Tibial artery (tissue), 4 donors: Measurements from ENCODE around the gene RAB3C.
"Not testable (repeated sequence)": the region's sequence is repeated elsewhere in the genome, so short reads cannot be mapped to it uniquely, and the experiment has no call there.

Source experiments
- DNase-seq, 2 donors: peaks; one replicate each; pipeline ENCODE4 v3.0.0-alpha.2; 2019
- H3K27ac ChIP-seq, 2 donors: fragments of 200-600 bp; sonication (generic) in 1 of 2; 1 replicate in 1 of 2; 2 replicates in 1 of 2; pipeline ENCODE4 v1.5.1; 2018 to 2019; ENCODE audit warnings: mild to moderate bottlenecking in 1 of 2
- H3K27me3 ChIP-seq, 2 donors: fragments of 200-600 bp; sonication (generic) in 1 of 2; one replicate each; pipeline versions ENCODE4 v1.5.1 to v1.6.0; 2016 to 2019
- H3K36me3 ChIP-seq, 3 donors: fragments of 200-600 bp; sonication (generic) in 2 of 3; one replicate each; pipeline ENCODE4 v1.5.1; 2016 to 2019; ENCODE audit warnings: mild to moderate bottlenecking in 2 of 3
- H3K4me1 ChIP-seq, 4 donors: fragments of 200-600 bp; sonication (generic) in 2 of 4; 1 replicate in 3 of 4; 2 replicates in 1 of 4; pipeline ENCODE4 v1.5.1; 2016 to 2019
- H3K4me3 ChIP-seq, 2 donors: fragments of 200-600 bp; sonication (generic) in 1 of 2; 1 replicate in 1 of 2; 2 replicates in 1 of 2; pipeline ENCODE4 v1.5.1; 2018 to 2019; ENCODE audit warnings: mild to moderate bottlenecking in 2 of 2
- H3K9me3 ChIP-seq, 3 donors: fragments of 200-600 bp; sonication (generic) in 1 of 3; one replicate each; pipeline ENCODE4 v1.5.1; 2016 to 2019
- intact Hi-C: fragments of 100-400 bp; cut with DNase I; formaldehyde crosslinking; loops from one replicate; pipeline ENCODE4 v1.15.0; 2023; ENCODE audit warnings: low total_unique reads
- TF ChIP-seq, protein P1 (sequence below), 2 experiments: fragments of 200-600 bp in 1 of 2; fragments of 450-650 bp in 1 of 2; IDR thresholded peaks; one replicate each; pipeline ENCODE4 v1.5.1; 2017 to 2019; ENCODE audit warnings: antibody characterized with exemption in 2 of 2, mild to moderate bottlenecking in 1 of 2, moderate library complexity in 1 of 2

Gene RAB3C

DNA sequence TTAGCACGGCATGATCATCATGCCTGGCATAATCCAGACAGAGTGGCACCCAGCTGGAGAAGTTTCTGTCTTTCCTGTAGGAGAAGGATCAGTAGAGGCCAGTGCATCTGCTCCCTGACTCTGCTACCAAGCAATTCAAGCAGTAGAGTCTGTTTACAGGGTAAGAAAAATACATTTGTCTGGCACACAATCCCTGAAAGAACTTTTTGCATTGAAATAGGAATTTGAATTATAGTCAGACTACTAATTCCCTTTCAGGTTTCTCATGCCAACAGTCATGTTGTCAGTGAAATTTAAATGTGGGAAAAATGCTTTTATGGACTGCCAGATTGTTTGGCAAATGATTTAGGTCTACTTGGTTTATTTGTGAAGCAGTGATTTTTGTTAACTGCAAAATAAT, 125.6 kb downstream of the RAB3C start:
- Histone ChIP-seq H3K27me3 (no peaks in the 10 kb centered on the region), H3K36me3 (no peaks in the 10 kb centered on the region), H3K4me1 (no peaks in the 10 kb centered on the region), H3K27ac (no peak overlapping the region), H3K9me3 (no peaks in the 10 kb centered on the region), H3K4me3 (no peak overlapping the region)
- intact Hi-C loops: no loop called here
- no peak for DNase-seq
- TF ChIP-seq, protein P1, sequence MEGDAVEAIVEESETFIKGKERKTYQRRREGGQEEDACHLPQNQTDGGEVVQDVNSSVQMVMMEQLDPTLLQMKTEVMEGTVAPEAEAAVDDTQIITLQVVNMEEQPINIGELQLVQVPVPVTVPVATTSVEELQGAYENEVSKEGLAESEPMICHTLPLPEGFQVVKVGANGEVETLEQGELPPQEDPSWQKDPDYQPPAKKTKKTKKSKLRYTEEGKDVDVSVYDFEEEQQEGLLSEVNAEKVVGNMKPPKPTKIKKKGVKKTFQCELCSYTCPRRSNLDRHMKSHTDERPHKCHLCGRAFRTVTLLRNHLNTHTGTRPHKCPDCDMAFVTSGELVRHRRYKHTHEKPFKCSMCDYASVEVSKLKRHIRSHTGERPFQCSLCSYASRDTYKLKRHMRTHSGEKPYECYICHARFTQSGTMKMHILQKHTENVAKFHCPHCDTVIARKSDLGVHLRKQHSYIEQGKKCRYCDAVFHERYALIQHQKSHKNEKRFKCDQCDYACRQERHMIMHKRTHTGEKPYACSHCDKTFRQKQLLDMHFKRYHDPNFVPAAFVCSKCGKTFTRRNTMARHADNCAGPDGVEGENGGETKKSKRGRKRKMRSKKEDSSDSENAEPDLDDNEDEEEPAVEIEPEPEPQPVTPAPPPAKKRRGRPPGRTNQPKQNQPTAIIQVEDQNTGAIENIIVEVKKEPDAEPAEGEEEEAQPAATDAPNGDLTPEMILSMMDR (IDR thresholded peaks at IDR 0.05): no peak

DNA sequence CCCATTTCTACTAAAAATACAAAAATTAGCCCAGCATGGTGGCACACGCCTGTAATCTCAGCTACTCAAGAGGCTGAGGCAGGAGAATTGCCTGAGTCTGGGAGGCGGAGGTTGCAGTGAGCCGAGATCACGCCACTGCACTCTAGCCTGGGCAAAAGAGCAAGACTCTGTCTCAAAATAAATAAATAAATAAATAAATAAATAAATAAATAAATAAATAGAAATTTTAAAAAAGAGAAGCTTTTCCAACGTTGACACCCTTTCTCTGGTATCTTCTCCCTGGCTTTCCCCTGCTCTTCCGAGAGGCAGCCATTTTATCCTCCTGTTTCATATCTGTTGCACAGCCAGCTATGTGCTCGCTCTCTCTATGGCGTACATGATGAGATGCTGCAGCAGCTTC, 127.5 kb downstream of the RAB3C start:
- intact Hi-C loops, H3K4me1 ChIP-seq, H3K27ac ChIP-seq, DNase-seq, H3K36me3 ChIP-seq, H3K4me3 ChIP-seq, H3K9me3 ChIP-seq, H3K27me3 ChIP-seq: not testable (repeated sequence)

DNA sequence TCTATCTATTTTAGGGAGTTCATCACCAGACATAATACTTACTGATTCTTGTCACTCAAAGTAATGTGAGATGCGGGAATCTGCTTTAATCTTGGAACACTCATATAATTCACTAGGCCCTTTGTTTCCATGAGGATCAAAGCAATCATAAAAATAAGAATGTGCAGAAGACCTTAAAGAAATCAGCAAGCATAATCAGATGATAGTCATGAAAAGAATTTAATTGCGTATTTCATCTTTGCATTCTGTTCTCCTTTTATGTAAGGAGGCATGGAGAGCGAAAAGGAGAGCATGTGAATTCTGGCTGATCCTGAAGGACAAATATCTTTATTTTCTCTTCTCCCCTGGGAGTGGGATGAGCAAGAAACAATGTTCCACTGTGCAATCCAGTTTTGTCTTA, 128.0 kb downstream of the RAB3C start:
- Histone ChIP-seq H3K9me3 (no peaks in the 10 kb centered on the region), H3K36me3 (no peaks in the 10 kb centered on the region), H3K4me1 (no peaks in the 10 kb centered on the region), H3K27me3 (no peaks in the 10 kb centered on the region), H3K27ac (no peak overlapping the region), H3K4me3 (no peak overlapping the region)
- no peak for DNase-seq
- intact Hi-C loops: no loop called here
- TF ChIP-seq, protein P1 (IDR thresholded peaks at IDR 0.05): no peak

DNA sequence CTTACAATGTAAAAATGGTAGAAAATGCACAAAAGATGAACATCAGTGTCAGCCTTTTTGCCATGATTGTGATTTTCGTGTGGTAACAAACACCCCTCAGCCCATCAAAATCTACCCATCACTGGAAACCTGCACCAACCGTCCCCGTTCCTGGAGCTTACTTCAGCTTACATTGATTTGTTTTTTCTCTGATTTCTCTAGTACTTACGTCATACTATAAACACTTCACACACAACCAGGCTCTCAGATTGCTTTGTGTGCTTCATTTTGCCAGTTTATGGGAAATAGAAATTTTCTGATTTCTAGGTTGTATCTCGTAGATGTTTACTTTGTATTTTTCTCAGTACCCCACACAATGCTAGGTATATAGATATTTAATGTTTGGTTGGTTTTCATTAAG, 129.1 kb downstream of the RAB3C start:
- H3K4me1 ChIP-seq: no peaks in the 10 kb centered on the region
- no peak for DNase-seq
- H3K27me3 ChIP-seq: no peaks in the 10 kb centered on the region
- TF ChIP-seq, protein P1 (IDR thresholded peaks at IDR 0.05): no peak
- H3K4me3 ChIP-seq: no peak overlapping the region
- no peak overlapping the region for H3K27ac ChIP-seq
- no peaks in the 10 kb centered on the region for H3K36me3 ChIP-seq
- no peaks in the 10 kb centered on the region for H3K9me3 ChIP-seq
- intact Hi-C loops: no loop called here

DNA sequence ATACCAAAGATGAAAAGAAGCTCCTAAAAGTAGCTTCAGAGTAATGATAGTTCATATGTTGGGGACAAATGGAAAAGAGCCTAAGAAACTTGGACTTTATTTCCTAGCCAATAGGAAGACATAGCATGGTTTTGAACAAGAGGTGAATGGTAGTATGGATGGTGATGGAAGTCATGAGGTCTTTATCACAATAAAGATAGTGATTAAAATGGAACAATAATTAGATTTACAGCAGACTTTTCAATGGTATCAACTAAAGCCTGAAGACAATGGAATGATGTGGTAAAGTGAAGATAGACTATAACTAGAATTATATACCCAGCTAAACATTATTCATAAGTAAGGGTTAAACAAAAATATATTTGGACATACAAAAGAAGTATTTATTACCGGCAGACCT, 131.2 kb downstream of the RAB3C start:
- Histone ChIP-seq H3K27ac (no peak overlapping the region), H3K9me3 (no peaks in the 10 kb centered on the region), H3K4me3 (no peak overlapping the region), H3K36me3 (no peaks in the 10 kb centered on the region), H3K27me3 (no peaks in the 10 kb centered on the region), H3K4me1 (peaks cover 0 to 7% (median 0%) of the 10 kb centered on the region in 4 donors)
- DNase-seq: no peak
- TF ChIP-seq, protein P1 (IDR thresholded peaks at IDR 0.05): no peak
- intact Hi-C loops: no loop called here

DNA sequence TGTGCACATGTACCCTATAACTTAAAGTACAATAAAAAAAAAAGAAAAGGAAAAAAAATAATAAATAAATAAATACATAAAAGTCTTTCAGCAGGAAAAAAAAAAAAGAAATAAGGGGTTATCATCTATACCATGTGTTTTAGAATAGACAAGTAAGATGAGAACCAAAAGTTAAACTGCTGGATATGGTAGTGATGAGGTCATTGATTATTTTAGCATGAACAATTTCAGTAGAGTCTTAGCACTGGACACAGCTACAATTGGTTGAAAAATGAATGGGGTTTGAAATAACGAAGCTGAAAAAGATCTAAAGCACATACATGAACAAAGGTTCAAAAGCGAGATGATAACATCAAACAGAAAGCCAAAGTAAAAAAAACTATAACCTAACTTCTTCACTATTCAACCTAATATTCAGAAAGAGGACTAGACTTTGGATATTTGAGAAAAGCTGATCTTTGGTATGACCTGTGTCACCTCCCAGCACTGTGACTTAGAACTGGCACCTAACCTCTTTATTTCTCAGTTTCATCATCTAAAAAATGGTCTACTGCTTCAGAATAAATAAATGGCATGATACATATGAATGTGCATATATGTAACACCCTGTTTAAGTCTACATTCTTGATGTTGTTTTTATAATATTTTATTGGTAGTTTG, 133.3 kb downstream of the RAB3C start:
- no peaks in the 10 kb centered on the region for H3K9me3 ChIP-seq
- no peaks in the 10 kb centered on the region for H3K27me3 ChIP-seq
- peaks cover 0 to 13% (median 2%) of the 10 kb centered on the region in 4 donors for H3K4me1 ChIP-seq
- intact Hi-C loops: no loop called here
- H3K36me3 ChIP-seq: no peaks in the 10 kb centered on the region
- no peak overlapping the region for H3K27ac ChIP-seq
- DNase-seq: no peak
- TF ChIP-seq, protein P1 (IDR thresholded peaks at IDR 0.05): no peak
- H3K4me3 ChIP-seq: no peak overlapping the region
